GM12873 (cell line): ENCODE data around the gene NDST3.

Source experiments
- TF ChIP-seq, protein P1 (sequence below): IDR thresholded peaks from 2 replicates; pipeline ENCODE4 v1.5.1; 2012; ENCODE audit warnings: low read depth, mild to moderate bottlenecking, moderate library complexity, low read length, control low read depth; ENCODE audit not compliant: insufficient read depth; ENCODE audit errors: missing control alignments

The NDST3 gene

DNA sequence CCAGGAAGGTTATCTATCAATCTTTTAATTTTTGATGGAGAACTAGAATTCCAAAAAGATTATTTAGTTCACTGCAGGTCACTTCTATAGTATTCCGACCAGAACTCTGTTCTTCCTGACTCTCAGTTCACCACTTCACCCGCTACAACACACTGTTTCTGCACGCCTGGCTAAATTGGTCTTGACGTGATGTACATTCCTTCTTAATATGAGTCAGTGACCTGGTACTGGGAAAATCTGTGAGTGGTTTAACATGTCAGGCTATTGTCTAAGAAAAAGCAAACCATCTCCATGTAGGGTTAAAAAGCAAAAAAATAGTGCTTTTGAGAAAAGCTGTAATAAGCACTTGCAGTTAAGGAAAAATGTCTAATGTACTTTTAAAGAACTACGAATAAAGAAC lies 120.4 kb downstream of the NDST3 start:
- TF ChIP-seq, protein P1, sequence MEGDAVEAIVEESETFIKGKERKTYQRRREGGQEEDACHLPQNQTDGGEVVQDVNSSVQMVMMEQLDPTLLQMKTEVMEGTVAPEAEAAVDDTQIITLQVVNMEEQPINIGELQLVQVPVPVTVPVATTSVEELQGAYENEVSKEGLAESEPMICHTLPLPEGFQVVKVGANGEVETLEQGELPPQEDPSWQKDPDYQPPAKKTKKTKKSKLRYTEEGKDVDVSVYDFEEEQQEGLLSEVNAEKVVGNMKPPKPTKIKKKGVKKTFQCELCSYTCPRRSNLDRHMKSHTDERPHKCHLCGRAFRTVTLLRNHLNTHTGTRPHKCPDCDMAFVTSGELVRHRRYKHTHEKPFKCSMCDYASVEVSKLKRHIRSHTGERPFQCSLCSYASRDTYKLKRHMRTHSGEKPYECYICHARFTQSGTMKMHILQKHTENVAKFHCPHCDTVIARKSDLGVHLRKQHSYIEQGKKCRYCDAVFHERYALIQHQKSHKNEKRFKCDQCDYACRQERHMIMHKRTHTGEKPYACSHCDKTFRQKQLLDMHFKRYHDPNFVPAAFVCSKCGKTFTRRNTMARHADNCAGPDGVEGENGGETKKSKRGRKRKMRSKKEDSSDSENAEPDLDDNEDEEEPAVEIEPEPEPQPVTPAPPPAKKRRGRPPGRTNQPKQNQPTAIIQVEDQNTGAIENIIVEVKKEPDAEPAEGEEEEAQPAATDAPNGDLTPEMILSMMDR = no peak

DNA sequence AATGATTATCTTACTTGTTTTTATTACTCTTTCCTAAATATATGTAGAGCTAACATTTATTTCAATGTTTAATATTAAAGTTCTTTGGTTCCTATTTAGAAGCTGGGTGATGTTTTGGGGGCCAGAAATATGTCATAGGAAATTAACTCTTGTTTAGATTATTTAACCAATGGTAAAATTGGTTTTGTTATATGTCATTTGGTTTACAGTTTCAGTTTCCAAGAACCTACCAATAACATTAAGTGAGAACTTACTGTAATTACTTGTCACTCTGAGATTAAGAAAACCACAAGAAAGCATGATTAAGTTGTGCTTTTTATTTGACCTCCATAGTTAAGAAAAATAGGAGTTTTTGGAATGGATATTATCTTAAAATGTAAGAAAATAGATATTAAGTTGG lies 121.2 kb downstream of the NDST3 start:
- TF ChIP-seq, protein P1 = no peak

DNA sequence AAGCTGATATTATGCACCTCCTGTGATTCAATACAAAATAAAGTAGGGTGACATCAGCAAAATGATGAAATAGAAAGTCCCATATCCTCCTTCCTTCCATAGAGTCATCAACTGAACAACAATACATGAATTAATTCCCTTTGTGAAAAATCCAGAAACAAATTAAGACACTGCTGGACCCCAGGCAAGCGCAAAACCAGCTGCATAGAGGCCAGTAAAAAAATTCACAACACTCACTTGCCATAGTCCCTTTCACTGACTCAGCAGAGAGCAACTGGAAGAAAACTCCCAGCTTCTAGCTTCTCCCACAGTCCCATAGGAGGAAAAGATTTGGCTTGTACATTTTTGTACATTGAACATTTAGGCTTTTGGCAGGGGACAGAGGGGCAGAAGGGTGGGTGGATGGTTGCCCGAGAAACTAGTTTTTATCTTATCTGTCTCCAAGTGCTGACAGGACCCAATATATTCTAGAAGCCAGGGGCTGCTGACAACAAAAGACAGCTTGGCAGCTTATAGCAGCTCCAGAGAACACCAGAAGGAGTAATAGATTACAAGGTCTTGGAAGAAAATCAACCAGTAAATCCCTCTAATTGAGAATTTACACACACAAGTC lies 124.6 kb downstream of the NDST3 start:
- TF ChIP-seq, protein P1 = no peak

DNA sequence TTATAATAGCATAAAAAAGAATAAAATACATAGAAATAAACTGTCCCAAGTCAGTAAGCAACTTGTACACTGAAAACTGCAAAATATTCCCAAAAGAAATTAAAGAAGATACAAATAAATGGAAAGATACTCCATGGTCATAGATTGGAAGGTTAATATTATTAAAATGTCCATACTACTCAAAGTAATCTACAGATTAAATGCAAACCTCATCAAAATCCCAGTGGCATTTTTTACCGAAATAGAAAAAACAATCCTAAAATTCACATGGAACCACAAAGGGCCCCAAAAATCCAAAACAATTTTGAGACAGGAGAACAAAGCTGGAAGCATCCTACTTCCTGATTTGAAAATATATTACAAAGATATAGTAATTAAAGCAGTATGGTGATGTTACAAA lies 133.0 kb downstream of the NDST3 start:
- TF ChIP-seq, protein P1 = no peak

DNA sequence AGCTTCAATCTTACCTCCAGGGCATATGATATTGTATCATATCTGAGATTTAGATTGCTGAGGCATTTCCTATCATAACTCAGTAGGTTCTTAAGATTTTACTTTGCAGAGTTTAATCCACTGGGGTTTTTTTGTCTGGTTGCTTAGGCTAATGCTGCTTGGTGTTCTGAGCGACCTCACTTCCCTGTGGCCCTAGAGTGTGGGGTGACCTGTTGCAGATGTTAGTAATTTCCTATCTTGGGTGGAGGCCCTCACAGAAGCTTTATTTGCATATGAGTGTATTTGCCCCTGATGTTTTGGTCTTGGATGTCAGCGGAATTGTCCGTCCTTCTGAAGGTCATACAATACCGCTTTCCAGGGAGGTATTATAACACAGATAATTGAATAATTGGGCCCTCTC lies 137.1 kb downstream of the NDST3 start:
- TF ChIP-seq, protein P1 = no peak

DNA sequence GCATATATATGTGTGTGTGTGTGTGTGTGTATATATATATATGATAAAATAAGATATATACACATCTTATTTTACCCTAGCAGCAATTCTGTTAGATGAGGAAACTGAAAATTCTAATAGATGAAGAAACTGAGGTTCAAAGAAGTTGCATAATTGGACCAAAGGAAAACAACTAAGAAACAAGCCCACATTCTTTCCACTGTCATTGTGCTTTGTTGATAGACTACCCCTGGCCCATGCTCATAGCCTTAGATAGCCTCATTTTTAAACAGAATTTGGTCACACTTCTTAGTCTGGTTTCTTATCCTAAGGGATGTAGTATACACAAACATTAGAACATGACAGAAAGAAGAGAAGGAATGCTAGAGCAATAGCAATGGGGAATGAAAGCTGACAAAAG lies 138.8 kb downstream of the NDST3 start:
- TF ChIP-seq, protein P1 = no peak

DNA sequence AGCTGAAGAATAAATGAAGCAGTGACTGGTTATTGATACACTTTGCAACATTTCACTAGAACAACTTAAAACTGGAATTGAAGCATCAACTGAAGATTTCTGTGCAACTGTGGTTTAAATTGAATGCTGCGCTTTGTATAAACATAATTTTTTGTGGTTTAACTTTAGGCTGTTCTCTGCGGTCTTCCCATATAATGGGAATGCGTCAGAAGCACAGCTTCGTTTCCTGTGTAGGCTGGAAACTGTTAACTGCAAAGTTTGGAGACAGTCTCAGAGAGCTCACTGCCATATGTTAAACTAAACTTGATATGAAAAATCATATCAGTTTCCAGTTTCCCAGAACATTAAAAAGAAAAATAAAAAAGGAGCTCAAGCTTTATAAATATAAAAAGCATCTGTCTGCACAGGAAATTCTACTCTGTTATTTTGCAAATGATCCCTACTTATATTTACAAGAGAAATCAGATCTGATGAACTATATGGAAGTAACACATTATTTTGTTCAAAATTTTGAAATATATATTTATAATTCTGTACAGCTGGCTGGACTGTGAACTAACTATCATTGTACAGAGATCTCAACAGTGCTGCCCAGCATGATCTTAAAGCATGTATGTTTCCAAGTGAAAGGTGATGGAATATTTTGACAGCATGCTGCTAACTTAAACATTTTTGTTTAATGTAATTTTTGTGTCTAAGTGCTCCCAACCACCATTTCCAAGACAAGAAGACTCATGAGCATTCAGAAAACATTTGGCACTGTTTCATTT lies 139.9 kb downstream of the NDST3 start:
- TF ChIP-seq, protein P1 = no peak
